Right lobe of liver (tissue), 4 donors: Measurements from ENCODE around the gene NCOA1.

Experiments used
- POLR2A ChIP-seq: fragments of 450-650 bp; IDR thresholded peaks from one replicate; pipeline ENCODE4 v1.6.1; 2017; ENCODE audit warnings: antibody characterized with exemption, mild to moderate bottlenecking
- TF ChIP-seq, protein P1 (sequence below), 4 donors: fragments of 200-600 bp in 3 of 4; fragments of 450-650 bp in 1 of 4; IDR thresholded peaks; one replicate each; pipeline versions ENCODE4 v1.5.1 to v1.8.0; 2016 to 2022; ENCODE audit warnings: antibody characterized with exemption in 4 of 4, mild to moderate bottlenecking in 2 of 4
- donor health status: DM: no; HTN: no; CAD: no.
- donor health status: DM: no; HTN: no; CAD: no.
- donor health status: DM: no; HTN: yes; CAD: no.

- TF ChIP-seq, protein P1, sequence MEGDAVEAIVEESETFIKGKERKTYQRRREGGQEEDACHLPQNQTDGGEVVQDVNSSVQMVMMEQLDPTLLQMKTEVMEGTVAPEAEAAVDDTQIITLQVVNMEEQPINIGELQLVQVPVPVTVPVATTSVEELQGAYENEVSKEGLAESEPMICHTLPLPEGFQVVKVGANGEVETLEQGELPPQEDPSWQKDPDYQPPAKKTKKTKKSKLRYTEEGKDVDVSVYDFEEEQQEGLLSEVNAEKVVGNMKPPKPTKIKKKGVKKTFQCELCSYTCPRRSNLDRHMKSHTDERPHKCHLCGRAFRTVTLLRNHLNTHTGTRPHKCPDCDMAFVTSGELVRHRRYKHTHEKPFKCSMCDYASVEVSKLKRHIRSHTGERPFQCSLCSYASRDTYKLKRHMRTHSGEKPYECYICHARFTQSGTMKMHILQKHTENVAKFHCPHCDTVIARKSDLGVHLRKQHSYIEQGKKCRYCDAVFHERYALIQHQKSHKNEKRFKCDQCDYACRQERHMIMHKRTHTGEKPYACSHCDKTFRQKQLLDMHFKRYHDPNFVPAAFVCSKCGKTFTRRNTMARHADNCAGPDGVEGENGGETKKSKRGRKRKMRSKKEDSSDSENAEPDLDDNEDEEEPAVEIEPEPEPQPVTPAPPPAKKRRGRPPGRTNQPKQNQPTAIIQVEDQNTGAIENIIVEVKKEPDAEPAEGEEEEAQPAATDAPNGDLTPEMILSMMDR (IDR thresholded peaks at IDR 0.05): no peak
- TF ChIP-seq POLR2A: no peak
Measured at GRCh38 chr2:24816884-24817283, 325.8 kb downstream of the NCOA1 start.
